Kasumi-1 (cell line): ENCODE results near the gene TTC21B.
"Not testable (repeated sequence)": the region's sequence is repeated elsewhere in the genome, so short reads cannot be mapped to it uniquely, and the experiment has no call there.

Experiments used
- DNase-seq, 2 experiments: peaks; one replicate each; lab custom pipeline; 2025; lab: John Stamatoyannopoulos, UW

The TTC21B gene

GRCh38 chr2:165953655-165954606 is at the start of gene TTC21B:
TTC21B (minus strand) TSS chr2:165953776; CDS start chr2:165953705, 71 bp downstream.
- DNase-seq, result peak; percentile 98 to 99

GRCh38 chr2:166000401-166000800 is 46.8 kb upstream of the TTC21B start:
- no peak for DNase-seq

GRCh38 chr2:165990846-165991245 is 37.3 kb upstream of the TTC21B start:
- DNase-seq, result no peak

- no peak for DNase-seq
Observed at GRCh38 chr2:165989851-165990250, 36.3 kb upstream of the TTC21B start.

GRCh38 chr2:165985120-165985519 is 31.5 kb upstream of the TTC21B start:
- no peak for DNase-seq

GRCh38 chr2:165972161-165972560 is 18.6 kb upstream of the TTC21B start:
- DNase-seq, result not testable (repeated sequence)

- DNase-seq, result no peak
Observed at GRCh38 chr2:165970663-165971062, 17.1 kb upstream of the TTC21B start.

- DNase-seq, result no peak
Observed at GRCh38 chr2:165969227-165969626, 15.7 kb upstream of the TTC21B start.

GRCh38 chr2:165967746-165968145 is 14.2 kb upstream of the TTC21B start:
- no peak for DNase-seq

- no peak for DNase-seq
Observed at GRCh38 chr2:165961818-165962217, 8.2 kb upstream of the TTC21B start.

- no peak for DNase-seq
Observed at GRCh38 chr2:165959371-165959770, 5.8 kb upstream of the TTC21B start.

GRCh38 chr2:165958313-165958960 is 4.9 kb upstream of the TTC21B start:
- DNase-seq, result no peak

GRCh38 chr2:165957030-165957675 is 3.6 kb upstream of the TTC21B start:
- DNase-seq, result no peak

- no peak for DNase-seq
Observed at GRCh38 chr2:165953306-165953654, 296 bp downstream of the TTC21B start.

- DNase-seq, result peak; percentile 33 to 36
Observed at GRCh38 chr2:165952741-165953211, 800 bp downstream of the TTC21B start.

- no peak for DNase-seq
Observed at GRCh38 chr2:165952085-165952484, 1.5 kb downstream of the TTC21B start.

GRCh38 chr2:165950438-165950837 is 3.1 kb downstream of the TTC21B start:
- DNase-seq, result no peak

GRCh38 chr2:165941827-165942226 is 11.7 kb downstream of the TTC21B start:
- no peak for DNase-seq

- DNase-seq, result no peak
Observed at GRCh38 chr2:165938237-165938636, 15.3 kb downstream of the TTC21B start.

GRCh38 chr2:165933211-165933910 is 20.2 kb downstream of the TTC21B start:
- no peak for DNase-seq

- no peak for DNase-seq
Observed at GRCh38 chr2:165927774-165928173, 25.8 kb downstream of the TTC21B start.

GRCh38 chr2:165927353-165927752 is 26.2 kb downstream of the TTC21B start:
- DNase-seq, result no peak
